Stimulated activated memory B cell treated with anti-CD40 and anti-IgM and Interleukin-4, amounts not matched to agents 10 μg/mL and 1 μg/mL and 100 μg/mL, for 72 hours (primary cell): Measurements from ENCODE around the gene LRRC42.
"Not testable (repeated sequence)": the region's sequence is repeated elsewhere in the genome, so short reads cannot be mapped to it uniquely, and the experiment has no call there.

ENCODE experiments used
- ATAC-seq: fragments of 150-1000 bp; cut with Tn5 transposase; 2 replicates; pipeline ENCODE4 v1.10.0; 2021
- H3K27ac Mint-ChIP-seq: one replicate; pipeline ENCODE4 v1.8.0; 2022; ENCODE audit warnings: mild to moderate bottlenecking, mixed read lengths
- H3K27me3 Mint-ChIP-seq: one replicate; pipeline ENCODE4 v1.8.0; 2022; ENCODE audit warnings: mixed read lengths
- H3K36me3 Mint-ChIP-seq: one replicate; pipeline ENCODE4 v1.8.0; 2022; ENCODE audit warnings: mixed read lengths
- H3K4me1 Mint-ChIP-seq: one replicate; pipeline ENCODE4 v1.8.0; 2022; ENCODE audit warnings: mixed read lengths
- H3K4me3 Mint-ChIP-seq: one replicate; pipeline ENCODE4 v1.8.0; 2022; ENCODE audit warnings: mild to moderate bottlenecking, moderate library complexity, mixed read lengths
- H3K9me3 Mint-ChIP-seq: one replicate; pipeline ENCODE4 v1.8.0; 2022; ENCODE audit warnings: mixed read lengths

LRRC42 gene

DNA sequence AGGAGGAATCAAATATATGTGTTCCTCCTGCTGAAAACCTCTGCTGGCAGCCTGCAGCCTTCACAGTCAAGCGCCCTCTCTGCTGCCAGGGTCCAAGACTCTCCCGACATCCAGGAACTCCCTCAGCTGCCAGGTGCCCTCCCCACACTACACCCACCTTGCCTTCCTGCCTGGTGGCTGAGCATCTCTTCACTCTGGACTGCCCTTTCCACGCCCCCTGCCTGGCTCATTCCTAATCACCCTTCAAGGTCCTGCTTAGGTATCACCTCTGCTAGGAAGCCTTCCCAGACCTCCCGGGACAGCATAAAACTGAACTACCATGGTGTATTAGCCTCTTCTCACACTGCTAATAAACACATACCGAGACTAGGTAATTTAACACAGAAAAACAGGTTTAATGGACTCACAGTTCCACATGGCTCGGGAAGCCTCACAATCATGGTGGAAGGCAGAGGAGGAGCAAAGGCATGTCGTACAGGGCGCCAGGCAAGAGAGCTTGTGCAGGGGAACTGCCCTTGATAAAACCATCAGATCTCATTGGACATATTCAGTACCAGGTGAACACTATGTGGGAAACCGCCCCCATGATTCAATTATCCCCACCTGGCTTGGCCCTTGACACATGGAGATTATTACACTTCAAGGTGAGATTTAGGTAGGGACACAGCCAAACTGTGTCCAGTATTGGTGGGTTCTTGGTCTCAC lies 56.5 kb downstream of the LRRC42 start:
- no peaks in the 10 kb centered on the region for H3K36me3 Mint-ChIP-seq
- no peak overlapping the region for H3K27ac Mint-ChIP-seq
- peaks cover under 1% of the 10 kb centered on the region for H3K9me3 Mint-ChIP-seq
- no peaks in the 10 kb centered on the region for H3K27me3 Mint-ChIP-seq
- H3K4me1 Mint-ChIP-seq: no peaks in the 10 kb centered on the region
- no peak for ATAC-seq
- H3K4me3 Mint-ChIP-seq: no peak overlapping the region

- H3K9me3 Mint-ChIP-seq: no peaks in the 10 kb centered on the region
- no peak overlapping the region for H3K4me3 Mint-ChIP-seq
- no peak overlapping the region for H3K27ac Mint-ChIP-seq
- no peaks in the 10 kb centered on the region for H3K27me3 Mint-ChIP-seq
- no peaks in the 10 kb centered on the region for H3K36me3 Mint-ChIP-seq
- no peaks in the 10 kb centered on the region for H3K4me1 Mint-ChIP-seq
- ATAC-seq: no peak
Observed at GRCh38 chr1:54003249-54003646, 57.1 kb downstream of the LRRC42 start.

- ATAC-seq, H3K9me3 Mint-ChIP-seq, H3K4me1 Mint-ChIP-seq, H3K27ac Mint-ChIP-seq, H3K4me3 Mint-ChIP-seq, H3K27me3 Mint-ChIP-seq, H3K36me3 Mint-ChIP-seq: not testable (repeated sequence)
Observed at GRCh38 chr1:54003750-54004480, 57.8 kb downstream of the LRRC42 start.

GRCh38 chr1:54004481-54005049 lies 58.4 kb downstream of the LRRC42 start:
- Mint-ChIP-seq H3K9me3 (no peaks in the 10 kb centered on the region), H3K27me3 (peaks cover 12% of the 10 kb centered on the region), H3K4me3 (no peak overlapping the region), H3K36me3 (no peaks in the 10 kb centered on the region), H3K4me1 (no peaks in the 10 kb centered on the region), H3K27ac (no peak overlapping the region)
- no peak for ATAC-seq

DNA sequence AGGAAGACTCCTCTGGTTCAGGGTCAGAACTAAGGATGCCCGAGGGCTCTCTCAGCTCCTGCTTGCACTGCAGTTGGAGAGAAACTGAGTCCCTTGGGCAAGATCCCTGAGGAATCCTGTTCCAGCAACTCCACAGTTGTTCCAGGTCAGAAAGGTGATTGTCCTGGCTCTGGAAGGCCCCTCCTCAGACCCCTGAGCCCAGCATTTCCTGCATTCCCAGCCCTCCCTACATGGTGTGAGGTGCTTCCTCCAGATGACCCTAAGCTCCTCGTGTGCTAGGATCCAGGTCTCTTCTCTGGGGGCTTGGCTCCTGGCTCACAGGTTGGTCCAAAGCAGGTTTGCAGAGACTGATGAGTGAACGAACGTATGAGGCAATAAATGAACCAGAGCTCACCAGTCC lies 60.4 kb downstream of the LRRC42 start:
- H3K4me1 Mint-ChIP-seq: no peaks in the 10 kb centered on the region
- peaks cover 31% of the 10 kb centered on the region for H3K27me3 Mint-ChIP-seq
- ATAC-seq: no peak

DNA sequence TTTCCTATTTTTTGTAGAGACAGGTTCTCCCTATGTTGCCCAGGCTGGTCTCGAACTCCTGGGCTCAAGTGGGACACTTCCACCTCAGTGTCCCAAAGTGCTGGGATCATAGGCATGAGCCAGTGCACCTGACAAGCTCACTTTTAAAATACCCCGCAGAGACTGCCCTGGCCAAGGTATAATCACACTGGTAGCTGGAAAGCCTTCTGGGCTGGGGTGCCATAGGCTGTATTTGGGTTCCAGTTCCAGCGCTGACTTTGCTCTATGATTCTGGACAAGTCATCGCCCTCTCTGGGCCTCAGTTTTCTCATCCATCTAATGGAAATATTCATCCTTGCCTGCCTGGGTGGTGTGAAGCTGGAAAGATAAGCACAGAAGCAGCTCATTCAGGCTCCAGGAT lies 61.5 kb downstream of the LRRC42 start:
- peaks cover 38% of the 10 kb centered on the region for H3K27me3 Mint-ChIP-seq
- ATAC-seq: no peak
- no peaks in the 10 kb centered on the region for H3K36me3 Mint-ChIP-seq
- no peaks in the 10 kb centered on the region for H3K4me1 Mint-ChIP-seq
- H3K4me3 Mint-ChIP-seq: no peak overlapping the region
- H3K27ac Mint-ChIP-seq: no peak overlapping the region
- H3K9me3 Mint-ChIP-seq: no peaks in the 10 kb centered on the region

More for the DNA sequence above, 60.4 kb downstream of the LRRC42 start:
- no peak overlapping the region for H3K4me3 Mint-ChIP-seq
- no peaks in the 10 kb centered on the region for H3K9me3 Mint-ChIP-seq
- no peak overlapping the region for H3K27ac Mint-ChIP-seq
- no peaks in the 10 kb centered on the region for H3K36me3 Mint-ChIP-seq

- no peak overlapping the region for H3K27ac Mint-ChIP-seq
- H3K9me3 Mint-ChIP-seq: no peaks in the 10 kb centered on the region
- no peaks in the 10 kb centered on the region for H3K4me1 Mint-ChIP-seq
- peaks cover 47% of the 10 kb centered on the region for H3K27me3 Mint-ChIP-seq
- no peak overlapping the region for H3K4me3 Mint-ChIP-seq
- no peaks in the 10 kb centered on the region for H3K36me3 Mint-ChIP-seq
- no peak for ATAC-seq
Observed at GRCh38 chr1:54008876-54009275, 62.7 kb downstream of the LRRC42 start.

- Mint-ChIP-seq H3K36me3 (no peaks in the 10 kb centered on the region), H3K27ac (no peak overlapping the region), H3K4me1 (no peaks in the 10 kb centered on the region), H3K9me3 (no peaks in the 10 kb centered on the region), H3K27me3 (peaks cover 50% of the 10 kb centered on the region), H3K4me3 (no peak overlapping the region)
- ATAC-seq: no peak
Observed at GRCh38 chr1:54009406-54009805, 63.3 kb downstream of the LRRC42 start.

DNA sequence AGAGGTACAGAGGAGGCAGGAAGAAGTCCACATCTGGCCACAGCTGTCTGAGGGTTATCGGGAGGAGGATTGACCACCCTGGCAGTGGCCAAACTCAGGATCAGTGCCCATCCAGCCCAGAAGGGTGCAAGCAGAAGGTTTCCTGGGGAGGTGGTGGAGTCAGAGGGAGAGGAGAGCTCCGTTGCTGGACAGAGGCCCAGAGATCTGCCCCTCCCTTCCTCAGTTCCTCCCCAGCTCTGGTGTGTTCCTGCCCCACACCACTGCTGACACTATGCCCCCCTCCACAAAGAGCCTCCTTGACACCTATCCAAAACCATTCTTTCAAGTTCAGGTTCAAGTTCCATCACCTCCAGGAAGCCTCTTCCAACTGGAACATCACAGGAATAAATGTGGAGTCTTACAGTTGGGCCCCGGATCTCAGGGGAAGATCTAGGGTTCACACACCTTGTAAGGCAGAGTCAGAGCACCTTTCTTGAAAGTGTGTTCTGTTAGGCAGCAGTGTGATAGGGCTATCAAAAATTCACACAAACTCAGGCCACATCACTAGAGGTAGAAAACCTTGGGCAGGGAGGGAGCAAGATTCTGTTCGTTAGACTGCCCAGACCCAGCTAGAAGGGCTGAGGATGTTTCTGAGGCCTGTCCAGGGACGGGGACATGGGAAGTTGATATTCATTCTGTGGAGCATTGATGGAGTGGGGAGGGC lies 64.4 kb downstream of the LRRC42 start:
- Mint-ChIP-seq H3K27ac (no peak overlapping the region), H3K9me3 (no peaks in the 10 kb centered on the region), H3K27me3 (peaks cover 50% of the 10 kb centered on the region), H3K4me1 (no peaks in the 10 kb centered on the region), H3K4me3 (no peak overlapping the region), H3K36me3 (no peaks in the 10 kb centered on the region)
- no peak for ATAC-seq

DNA sequence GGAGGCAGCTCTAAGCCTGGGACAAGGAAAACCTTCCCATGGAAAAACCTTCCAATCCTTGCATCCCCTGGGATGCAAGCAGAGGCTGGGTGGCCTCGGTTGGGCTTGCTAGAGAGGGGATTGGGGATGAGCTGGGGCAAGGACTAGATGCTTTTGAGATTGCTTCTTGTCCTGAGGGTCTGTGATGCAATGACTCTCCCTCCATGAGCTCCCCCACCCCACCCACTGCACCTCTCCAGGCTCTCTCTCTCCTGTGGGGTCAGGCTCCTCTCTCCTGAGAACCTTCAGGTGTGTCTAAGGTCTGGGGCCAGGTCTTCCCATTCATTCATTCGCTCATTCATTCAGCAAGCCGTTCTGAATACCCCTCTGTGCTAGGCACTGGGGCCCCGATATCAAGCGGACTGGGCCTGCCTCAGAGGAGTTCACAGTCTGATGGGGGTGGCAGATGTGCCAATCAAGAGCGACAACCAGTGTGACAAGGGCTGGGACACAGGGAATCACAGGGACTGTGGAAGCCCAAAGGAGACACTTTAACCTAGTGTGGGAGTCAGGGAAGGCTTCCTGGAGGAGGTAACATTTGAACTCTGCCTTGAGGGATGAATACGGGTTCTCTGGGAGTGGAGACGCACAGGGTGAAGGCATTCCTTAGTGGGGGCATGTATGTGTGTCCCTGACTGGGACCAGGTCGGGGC lies 65.3 kb downstream of the LRRC42 start:
- no peaks in the 10 kb centered on the region for H3K36me3 Mint-ChIP-seq
- H3K27ac Mint-ChIP-seq: no peak overlapping the region
- H3K4me3 Mint-ChIP-seq: no peak overlapping the region
- peaks cover 50% of the 10 kb centered on the region for H3K27me3 Mint-ChIP-seq
- no peaks in the 10 kb centered on the region for H3K4me1 Mint-ChIP-seq
- ATAC-seq: no peak
- H3K9me3 Mint-ChIP-seq: no peaks in the 10 kb centered on the region

DNA sequence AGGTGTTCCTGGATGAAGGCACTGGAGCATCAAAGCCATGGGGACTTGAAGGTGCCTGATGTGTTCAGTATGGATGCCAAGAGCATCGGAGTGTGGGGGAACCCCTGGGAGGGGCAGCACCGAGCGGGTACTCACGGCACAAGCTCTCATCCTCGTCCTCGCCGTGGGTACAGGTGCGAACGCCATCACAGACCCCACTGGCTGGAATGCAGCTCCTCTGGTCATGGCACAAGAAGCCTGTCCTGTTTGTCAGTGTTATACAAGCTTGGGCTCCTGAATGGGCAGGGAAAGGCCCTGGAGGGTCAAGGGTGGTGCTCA lies 65.8 kb downstream of the LRRC42 start:
- peaks cover 50% of the 10 kb centered on the region for H3K27me3 Mint-ChIP-seq
- ATAC-seq: no peak

GRCh38 chr1:54012863-54013262 lies 66.7 kb downstream of the LRRC42 start:
- Mint-ChIP-seq H3K4me3 (no peak overlapping the region), H3K27ac (no peak overlapping the region), H3K36me3 (no peaks in the 10 kb centered on the region), H3K27me3 (peaks cover 57% of the 10 kb centered on the region), H3K4me1 (no peaks in the 10 kb centered on the region), H3K9me3 (no peaks in the 10 kb centered on the region)
- no peak for ATAC-seq

More for the DNA sequence above, 65.8 kb downstream of the LRRC42 start:
- Mint-ChIP-seq H3K27ac (no peak overlapping the region), H3K4me3 (no peak overlapping the region), H3K9me3 (no peaks in the 10 kb centered on the region), H3K4me1 (no peaks in the 10 kb centered on the region), H3K36me3 (no peaks in the 10 kb centered on the region)

GRCh38 chr1:54013393-54014008 lies 67.4 kb downstream of the LRRC42 start:
- ATAC-seq: no peak
- Mint-ChIP-seq H3K27ac (no peak overlapping the region), H3K9me3 (no peaks in the 10 kb centered on the region), H3K27me3 (peaks cover 59% of the 10 kb centered on the region), H3K4me3 (no peak overlapping the region), H3K4me1 (no peaks in the 10 kb centered on the region), H3K36me3 (no peaks in the 10 kb centered on the region)

GRCh38 chr1:54014009-54014629 lies 68.0 kb downstream of the LRRC42 start:
- no peak overlapping the region for H3K27ac Mint-ChIP-seq
- H3K9me3 Mint-ChIP-seq: no peaks in the 10 kb centered on the region

More at GRCh38 chr1:54014009-54014629, 68.0 kb downstream of the LRRC42 start:
- no peak overlapping the region for H3K4me3 Mint-ChIP-seq
- no peaks in the 10 kb centered on the region for H3K4me1 Mint-ChIP-seq
- no peaks in the 10 kb centered on the region for H3K36me3 Mint-ChIP-seq
- ATAC-seq: no peak
- H3K27me3 Mint-ChIP-seq: peaks cover 53% of the 10 kb centered on the region
